Liver (tissue), 9 donors: ENCODE data around the gene FAM193A. TPM values are rescaled to one million over a fixed set of nuclear protein-coding genes. Genes with fewer than 3 reads are reported as not detected.

Source experiments
- DNase-seq: peaks from one replicate; pipeline ENCODE4 v3.0.0-alpha.2; 2017; ENCODE audit warnings: low spot score
- H3K27ac ChIP-seq, 2 donors: one replicate each; pipeline ENCODE4 v1.7.0; 2013; ENCODE audit warnings: inconsistent platforms in 2 of 2, low read length in 2 of 2, control low read depth in 1 of 2, low read depth in 1 of 2, mild to moderate bottlenecking in 1 of 2
- H3K27me3 ChIP-seq, 4 donors: one replicate each; pipeline versions ENCODE4 v1.6.1 to v1.7.0; 2013; ENCODE audit warnings: low read length in 3 of 4, inconsistent platforms in 1 of 4, mild to moderate bottlenecking in 1 of 4, moderate library complexity in 1 of 4; ENCODE audit not compliant: control insufficient read depth in 4 of 4, insufficient read depth in 4 of 4
- H3K36me3 ChIP-seq, 4 donors: one replicate each; pipeline versions ENCODE4 v1.6.1 to v1.7.0; 2013; ENCODE audit warnings: low read length in 3 of 4, mild to moderate bottlenecking in 3 of 4, low read depth in 1 of 4, moderate library complexity in 1 of 4; ENCODE audit not compliant: control insufficient read depth in 4 of 4, insufficient read depth in 3 of 4
- H3K4me1 ChIP-seq, 4 donors: one replicate each; pipeline versions ENCODE4 v1.6.1 to v1.7.0; 2013; ENCODE audit warnings: low read length in 3 of 4, mild to moderate bottlenecking in 3 of 4, moderate library complexity in 1 of 4; ENCODE audit not compliant: control insufficient read depth in 4 of 4, insufficient read depth in 4 of 4
- H3K4me3 ChIP-seq, 3 donors: one replicate each; pipeline versions ENCODE4 v1.6.1 to v1.7.0; 2013; ENCODE audit warnings: low read length in 3 of 3, control low read depth in 1 of 3, low read depth in 1 of 3, mild to moderate bottlenecking in 1 of 3
- H3K9ac ChIP-seq, 2 donors: one replicate each; pipeline ENCODE4 v1.7.0; 2013; ENCODE audit warnings: low read length in 2 of 2, mild to moderate bottlenecking in 2 of 2, moderate library complexity in 2 of 2, control low read depth in 1 of 2, low read depth in 1 of 2
- H3K9me3 ChIP-seq, 4 donors: one replicate each; pipeline versions ENCODE4 v1.6.1 to v1.7.0; 2013; ENCODE audit warnings: low read length in 3 of 4; ENCODE audit not compliant: control insufficient read depth in 4 of 4
- ATF3 ChIP-seq: IDR thresholded peaks from 2 replicates; pipeline ENCODE4 v1.6.1; 2016; ENCODE audit warnings: antibody characterized with exemption
- CTCF ChIP-seq: fragments of 150-350 bp; IDR thresholded peaks from 2 replicates; pipeline ENCODE4 v1.5.1; 2017; ENCODE audit warnings: improper control_type of control experiment, low read depth, low read length; ENCODE audit not compliant: missing input control
- EGR1 ChIP-seq, 2 donors: IDR thresholded peaks; 2 replicates each; pipeline ENCODE4 v1.6.1; 2016 to 2018; ENCODE audit warnings: antibody characterized with exemption in 2 of 2, low read depth in 2 of 2
- FOXA1 ChIP-seq: IDR thresholded peaks from 2 replicates; pipeline ENCODE4 v1.6.1; 2016; ENCODE audit warnings: antibody characterized with exemption
- FOXA2 ChIP-seq: IDR thresholded peaks from 2 replicates; pipeline ENCODE4 v1.6.1; 2016; ENCODE audit warnings: antibody characterized with exemption
- GABPA ChIP-seq, 2 donors: IDR thresholded peaks in 1 of 2; conservative IDR thresholded peaks in 1 of 2; 2 replicates each; pipeline ENCODE4 v1.6.1; 2016; ENCODE audit warnings: antibody characterized with exemption in 2 of 2, mild to moderate bottlenecking in 1 of 2, moderate library complexity in 1 of 2
- HNF4A ChIP-seq, 2 donors: conservative IDR thresholded peaks; 2 replicates each; pipeline ENCODE4 v1.6.1; 2016; ENCODE audit warnings: antibody characterized with exemption in 2 of 2, mild to moderate bottlenecking in 2 of 2
- HNF4G ChIP-seq: IDR thresholded peaks from 2 replicates; pipeline ENCODE4 v1.6.1; 2016; ENCODE audit warnings: antibody characterized with exemption
- JUND ChIP-seq, 2 donors: IDR thresholded peaks; 2 replicates each; pipeline ENCODE4 v1.6.1; 2016; ENCODE audit warnings: antibody characterized with exemption in 2 of 2
- MAX ChIP-seq: IDR thresholded peaks from 2 replicates; pipeline ENCODE4 v1.6.1; 2016; ENCODE audit warnings: antibody characterized with exemption
- NR2F2 ChIP-seq: IDR thresholded peaks from 2 replicates; pipeline ENCODE4 v1.6.1; 2016; ENCODE audit warnings: antibody characterized with exemption
- RAD21 ChIP-seq, 2 donors: IDR thresholded peaks; 2 replicates each; pipeline ENCODE4 v1.6.1; 2016; ENCODE audit warnings: antibody characterized with exemption in 2 of 2, mild to moderate bottlenecking in 2 of 2
- REST ChIP-seq: IDR thresholded peaks from 2 replicates; pipeline ENCODE4 v1.6.1; 2016; ENCODE audit warnings: antibody characterized with exemption, mild to moderate bottlenecking
- RXRA ChIP-seq, 2 donors: IDR thresholded peaks; 2 replicates each; pipeline ENCODE4 v1.6.1; 2017 to 2018; ENCODE audit warnings: antibody characterized with exemption in 2 of 2, mild to moderate bottlenecking in 1 of 2
- SP1 ChIP-seq: IDR thresholded peaks from 2 replicates; pipeline ENCODE4 v1.6.1; 2018; ENCODE audit warnings: antibody characterized with exemption, mild to moderate bottlenecking
- TAF1 ChIP-seq: conservative IDR thresholded peaks from 2 replicates; pipeline ENCODE4 v1.6.1; 2016; ENCODE audit warnings: antibody characterized with exemption, mild to moderate bottlenecking
- YY1 ChIP-seq: IDR thresholded peaks from 2 replicates; pipeline ENCODE4 v1.6.1; 2016; ENCODE audit warnings: antibody characterized with exemption, mild to moderate bottlenecking
- ZBTB33 ChIP-seq: IDR thresholded peaks from 2 replicates; pipeline ENCODE4 v1.6.1; 2016; ENCODE audit warnings: antibody characterized with exemption
- WGBS: extraction: QIAGEN DNeasy Blood & Tissue Kit; methylation state at CpG from one replicate; pipeline ENCODE4 v1.1.7; 2013; 5-methylcytosine and 5-hydroxymethylcytosine counted together
- polyA plus RNA-seq, 2 donors: library from polyadenylated mRNA; stranded (reverse) in 1 of 2; unstranded in 1 of 2; fragments of 200-250 nt in 1 of 2; fragments of >200 nt in 1 of 2; fragmentation: Nextera tagmentation in 1 of 2; extraction: Ambion mirVana in 1 of 2; gene quantifications; one replicate each; pipeline versions ENCODE4 v1.2.1 to v1.2.3, GENCODE V29; 2013 to 2015
- total RNA-seq, 2 donors: library from RNA; depleted of rRNA; stranded (reverse); fragments of >200 nt; gene quantifications; one replicate each; pipeline ENCODE4 v1.2.3, GENCODE V29; 2014
- donor health status: healthy.
- donor health status: healthy.
- donor health status: healthy.
- donor health status: healthy.
- donor health status: healthy.

Gene FAM193A
- total and polyA plus RNA-seq, 4 donors = 3.9 to 10.2 (median 7.0) TPM

GRCh38 chr4:2558301-2558700 lies 21.9 kb downstream of the FAM193A start:
- Histone ChIP-seq H3K36me3 (no peaks in the 10 kb centered on the region), H3K27me3 (no peaks in the 10 kb centered on the region), H3K9ac (no peak overlapping the region), H3K4me1 (peaks cover 0 to 3% (median 1%) of the 10 kb centered on the region in 4 donors), H3K4me3 (no peak overlapping the region), H3K27ac (no peak overlapping the region), H3K9me3 (no peaks in the 10 kb centered on the region)
- TF ChIP-seq YY1 (no peak), SP1 (no peak), EGR1 (IDR thresholded peaks at IDR 0.05; ENCODE audit: low read depth in 2 of 2) (no peak), CTCF (no peak), ATF3 (no peak), ZBTB33 (no peak), HNF4A (conservative IDR thresholded peaks at IDR 0.05) (no peak), RXRA (IDR thresholded peaks at IDR 0.05) (no peak), TAF1 (no peak), FOXA2 (no peak), RAD21 (IDR thresholded peaks at IDR 0.05) (no peak), NR2F2 (no peak), FOXA1 (no peak), HNF4G (no peak), GABPA (IDR thresholded peaks at IDR 0.05 in 1 of 2, conservative IDR thresholded peaks at IDR 0.05 in 1 of 2) (no peak), REST (no peak), JUND (IDR thresholded peaks at IDR 0.05) (no peak), MAX (no peak)
- 95% methylated on average over 6 of the region's 6 CpGs for WGBS
- DNase-seq = no peak
